AG04450 (cell line): ENCODE results near the gene NADK2. TPM values are rescaled to one million over a fixed set of nuclear protein-coding genes. Genes with fewer than 3 reads are reported as not detected.
"Not testable (repeated sequence)": the region's sequence is repeated elsewhere in the genome, so short reads cannot be mapped to it uniquely, and the experiment has no call there.

Experiments
- CTCF ChIA-PET: fragments of 300-600, 350-600 bp; formaldehyde crosslinking; extraction: SDS; loops from one replicate; lab custom pipeline; 2022; ENCODE audit warnings: antibody characterized with exemption, inconsistent platforms; lab: Charles Lee
- POLR2A ChIA-PET: fragments of 350-600 bp; formaldehyde crosslinking; extraction: SDS; loops from one replicate; lab custom pipeline; 2021; ENCODE audit warnings: antibody characterized with exemption, inconsistent platforms; lab: Yijun Ruan, JAX
- DNase-seq: peaks from one replicate; pipeline ENCODE4 v3.0.0-alpha.2; 2011; ENCODE audit warnings: low read depth, low spot score
- H3K27ac ChIP-seq: one replicate; pipeline ENCODE4 v1.5.1; 2012; ENCODE audit warnings: low read depth, low read length, control low read depth
- H3K27me3 ChIP-seq: one replicate; pipeline ENCODE4 v1.6.0; 2012; ENCODE audit warnings: low read length; ENCODE audit not compliant: control insufficient read depth, insufficient read depth
- H3K4me3 ChIP-seq: 2 replicates; pipeline ENCODE4 v1.5.1; 2011; ENCODE audit warnings: mild to moderate bottlenecking, low read depth, low read length, control low read depth
- H3K9me3 ChIP-seq: 2 replicates; pipeline ENCODE4 v1.5.1; 2012; ENCODE audit warnings: low read length; ENCODE audit not compliant: control insufficient read depth, insufficient read depth
- CTCF ChIP-seq: IDR thresholded peaks from 2 replicates; pipeline ENCODE4 v1.5.1; 2011; ENCODE audit warnings: low read depth, low read length, control low read depth, inconsistent platforms
- polyA plus RNA-seq: library from polyadenylated mRNA; depleted of rRNA; stranded (reverse); fragments of >200 nt; gene quantifications from 2 replicates; pipeline ENCODE4 v1.2.3, GENCODE V29; 2011

The NADK2 gene
- polyA plus RNA-seq, 1 experiment: 18.5 TPM

- TF ChIP-seq CTCF: no peak
- ChIA-PET CTCF (interaction anchor here (1.0 to 1.3 kb wide), 2 partner anchors 29 to 99 kb away, joined by 3 to 8 read pairs; no protein-coding TSS in a partner anchor), POLR2A (no interaction called here)
- DNase-seq: no peak
- H3K9me3 ChIP-seq: no peaks in the 10 kb centered on the region
- no peaks in the 10 kb centered on the region for H3K27me3 ChIP-seq
- no peak overlapping the region for H3K4me3 ChIP-seq
- no peak overlapping the region for H3K27ac ChIP-seq
Measured at GRCh38 chr5:36206913-36207312, 34.8 kb downstream of the NADK2 start.

- no peaks in the 10 kb centered on the region for H3K9me3 ChIP-seq
- no peak overlapping the region for H3K4me3 ChIP-seq
- CTCF ChIA-PET: interaction anchor here (1.7 kb wide), 1 partner anchor 9 kb away, joined by 3 read pairs; no protein-coding TSS in a partner anchor
- H3K27ac ChIP-seq: no peak overlapping the region
- DNase-seq: no peak
- TF ChIP-seq CTCF: no peak
- POLR2A ChIA-PET: no interaction called here
- no peaks in the 10 kb centered on the region for H3K27me3 ChIP-seq
Measured at GRCh38 chr5:36205329-36205728, 36.4 kb downstream of the NADK2 start.

- H3K4me3 ChIP-seq: no peak overlapping the region
Measured at GRCh38 chr5:36202521-36202961, 39.2 kb downstream of the NADK2 start.

GRCh38 chr5:36200513-36200912 is 41.2 kb downstream of the NADK2 start:
- no peak for DNase-seq
- H3K9me3 ChIP-seq: no peaks in the 10 kb centered on the region
- H3K27ac ChIP-seq: no peak overlapping the region
- no peak for TF ChIP-seq CTCF
- CTCF ChIA-PET: interaction anchor here (2.4 kb wide), 1 partner anchor 491 kb away, joined by 8 read pairs; no protein-coding TSS in a partner anchor
- H3K4me3 ChIP-seq: no peak overlapping the region
- POLR2A ChIA-PET: no interaction called here
- no peaks in the 10 kb centered on the region for H3K27me3 ChIP-seq

More at GRCh38 chr5:36202521-36202961, 39.2 kb downstream of the NADK2 start:
- no peaks in the 10 kb centered on the region for H3K27me3 ChIP-seq
- no peak overlapping the region for H3K27ac ChIP-seq
- ChIA-PET POLR2A (interaction anchor here (0.6 to 1.0 kb wide), 2 partner anchors 39 to 70 kb away, joined by 3 to 5 read pairs; partner anchors contain the start of gene NADK2), CTCF (interaction anchor here (0.7 to 2.4 kb wide), 5 partner anchors 9 to 489 kb away, joined by 3 to 8 read pairs (median 4); no protein-coding TSS in a partner anchor)
- no peaks in the 10 kb centered on the region for H3K9me3 ChIP-seq
- DNase-seq: no peak
- TF ChIP-seq CTCF: no peak

GRCh38 chr5:36199620-36200019 is 42.1 kb downstream of the NADK2 start:
- no peak for DNase-seq
- no peaks in the 10 kb centered on the region for H3K9me3 ChIP-seq
- CTCF ChIA-PET: interaction anchor here (2.6 kb wide), 1 partner anchor 22 kb away, joined by 17 read pairs; no protein-coding TSS in a partner anchor
- POLR2A ChIA-PET: no interaction called here
- no peak overlapping the region for H3K27ac ChIP-seq
- no peak overlapping the region for H3K4me3 ChIP-seq
- no peaks in the 10 kb centered on the region for H3K27me3 ChIP-seq
- no peak for TF ChIP-seq CTCF

- H3K27ac ChIP-seq, H3K27me3 ChIP-seq, POLR2A ChIA-PET, H3K9me3 ChIP-seq, DNase-seq, H3K4me3 ChIP-seq: not testable (repeated sequence)
- CTCF ChIA-PET: interaction anchor here (2.6 kb wide), 1 partner anchor 21 kb away, joined by 17 read pairs; no protein-coding TSS in a partner anchor
Measured at GRCh38 chr5:36198783-36199182, 42.9 kb downstream of the NADK2 start.
